GM18520 (cell line): ENCODE data around the gene MANEA.

Source experiments
- ATAC-seq: cut with Tn5 transposase; IDR thresholded peaks from one replicate; pipeline ENCODE4 v1.9.1; 2021; ENCODE audit not compliant: unreplicated experiment

Gene MANEA

DNA sequence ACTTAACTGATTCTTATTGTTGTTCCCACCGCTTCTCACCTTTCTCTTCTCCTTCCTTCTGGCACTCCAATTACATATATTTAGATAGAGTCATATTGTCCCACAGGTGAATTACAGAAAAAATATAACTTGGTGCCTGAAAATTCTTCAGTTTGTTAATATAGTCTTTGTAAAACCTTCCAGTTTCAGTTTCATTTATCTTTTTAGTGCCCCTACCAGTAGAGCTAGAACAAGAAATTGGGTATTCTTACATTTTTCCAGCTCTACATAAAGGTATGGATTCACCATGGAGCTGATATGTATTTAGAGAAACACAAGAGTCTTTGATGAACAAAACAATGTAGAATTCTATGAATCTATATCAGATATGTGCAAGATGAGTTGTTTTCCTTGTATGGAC is 10.7 kb downstream of the MANEA start:
- no peak for ATAC-seq

DNA sequence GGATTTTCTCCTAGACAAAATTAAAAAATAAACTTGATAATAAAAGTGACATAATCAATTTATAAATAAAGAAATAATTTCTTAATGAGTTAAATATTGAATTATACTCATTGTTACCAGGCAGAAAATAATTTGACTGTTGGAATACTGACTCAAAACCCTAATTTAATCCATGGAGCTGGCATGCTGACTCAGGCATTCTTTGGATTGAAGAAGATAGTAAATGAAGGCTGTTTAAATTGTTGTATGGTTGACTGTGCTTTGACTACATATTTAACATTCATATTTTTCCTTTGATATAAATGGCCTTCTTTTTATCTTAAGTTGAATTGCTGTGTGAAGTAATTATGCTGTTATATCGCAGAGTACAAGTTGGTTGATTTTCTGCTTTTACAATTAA is 11.7 kb downstream of the MANEA start:
- ATAC-seq = no peak

DNA sequence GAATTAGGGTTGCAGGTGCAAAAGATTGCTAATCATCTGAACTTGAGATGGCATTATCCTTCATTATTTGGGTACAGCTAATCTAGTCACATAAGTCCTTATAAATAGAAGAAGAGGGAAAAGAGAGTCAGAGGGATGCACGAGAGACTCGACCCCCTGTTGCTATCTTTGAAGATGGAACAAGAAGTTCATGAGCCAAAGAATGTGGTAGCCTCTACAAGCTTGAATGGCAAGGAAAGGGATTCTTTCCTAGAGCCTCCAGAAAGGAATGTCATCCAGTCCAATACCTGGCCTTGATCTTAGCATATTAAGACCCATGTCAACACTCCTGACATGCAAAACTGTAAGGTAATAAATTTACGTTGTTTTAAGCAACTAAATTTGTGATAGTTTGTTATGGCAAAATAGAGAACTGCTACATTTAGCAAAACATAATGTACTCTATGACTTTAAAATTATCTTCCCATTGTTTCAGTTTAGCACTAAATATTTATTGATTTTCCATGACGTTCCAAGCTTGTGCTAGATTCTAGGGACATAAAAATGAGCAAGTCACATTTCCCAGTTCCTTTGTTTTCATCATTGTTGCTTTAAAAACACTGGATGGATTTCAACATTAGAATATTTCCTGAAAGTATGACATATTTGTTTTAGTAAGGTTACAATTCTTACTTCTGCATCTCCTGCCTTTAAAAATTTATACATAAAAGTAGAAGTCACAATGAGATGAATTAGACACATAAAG is 12.7 kb downstream of the MANEA start:
- no peak for ATAC-seq

DNA sequence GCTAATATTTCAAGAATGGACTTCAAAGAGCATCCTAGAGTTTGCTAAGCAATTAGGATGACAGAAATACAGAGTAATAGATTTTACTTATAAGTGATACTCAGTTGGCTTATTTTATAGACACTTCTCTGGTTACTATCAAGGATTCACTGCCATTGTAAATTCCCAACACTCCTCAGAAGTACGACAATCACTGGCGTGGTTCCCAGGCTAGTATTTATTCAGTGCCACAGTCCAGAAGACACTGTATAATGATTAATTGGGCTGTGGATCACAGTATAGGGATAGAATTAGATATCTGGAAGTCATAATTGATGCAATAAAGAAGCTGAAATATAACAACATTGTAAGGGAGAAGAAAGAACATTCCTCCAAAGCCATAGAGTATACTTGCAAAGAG is 15.7 kb downstream of the MANEA start:
- no peak for ATAC-seq

GRCh38 chr6:95596021-95596420 is 18.7 kb downstream of the MANEA start:
- no peak for ATAC-seq

DNA sequence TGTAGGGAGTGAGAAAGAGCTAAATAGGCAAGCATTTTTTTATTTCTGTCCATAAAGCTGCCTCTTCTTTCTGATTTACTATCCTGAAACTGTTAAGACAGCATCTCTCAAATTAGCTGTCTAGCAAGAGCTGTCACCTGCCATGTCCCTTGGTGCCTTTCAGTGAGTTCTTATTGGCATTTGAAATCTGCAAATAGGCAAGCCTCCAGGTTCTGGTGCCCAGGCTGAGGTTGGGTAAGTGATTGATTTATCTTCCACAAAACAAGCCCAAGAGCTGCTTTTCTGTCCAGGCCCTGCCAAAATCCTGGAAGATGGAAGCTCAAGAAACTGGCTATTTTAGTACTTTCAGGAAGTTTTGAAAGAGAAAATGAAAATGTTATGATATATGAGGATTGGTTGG is 22.4 kb downstream of the MANEA start:
- no peak for ATAC-seq

DNA sequence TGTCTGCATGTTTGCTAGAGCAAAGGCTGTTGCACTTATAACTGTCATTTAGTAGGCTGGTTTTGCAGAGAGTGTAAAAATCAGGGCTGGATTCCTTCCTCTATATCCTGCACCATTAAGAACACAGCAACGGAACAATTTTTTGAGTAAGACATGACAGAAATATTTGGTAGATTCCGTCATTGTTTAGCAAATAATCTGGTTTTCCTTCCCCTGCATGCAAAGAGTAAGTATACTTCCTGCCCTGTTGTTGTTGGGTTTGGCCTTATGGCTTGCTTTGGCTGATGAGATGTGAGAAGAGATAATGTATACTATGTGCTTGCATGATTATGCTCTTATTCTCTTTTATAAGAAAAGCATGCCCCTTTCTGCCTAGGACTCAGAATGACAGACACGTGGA is 23.8 kb downstream of the MANEA start:
- no peak for ATAC-seq

GRCh38 chr6:95614094-95614493 is 36.8 kb downstream of the MANEA start:
- no peak for ATAC-seq

DNA sequence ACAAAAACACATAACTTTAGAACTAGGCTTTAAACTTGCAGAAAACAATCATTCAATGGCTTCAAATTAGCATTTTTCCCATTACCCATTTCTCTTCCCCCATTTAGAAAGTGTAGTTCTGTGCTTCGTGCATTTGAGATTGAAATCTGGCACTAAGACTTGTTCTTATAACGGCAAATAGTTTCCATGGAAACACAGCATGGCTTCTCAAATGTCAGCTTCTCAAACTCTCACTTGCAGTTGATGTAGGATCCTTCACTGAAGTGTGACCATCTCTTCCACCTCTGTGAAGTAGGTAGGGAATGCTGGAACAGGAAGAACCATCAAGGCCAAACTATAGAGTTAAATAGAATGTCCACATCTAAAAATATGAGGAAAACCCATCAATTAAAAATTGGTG is 52.2 kb downstream of the MANEA start:
- no peak for ATAC-seq

- ATAC-seq = no peak
Observed at GRCh38 chr6:95636552-95637431, 59.5 kb downstream of the MANEA start.

DNA sequence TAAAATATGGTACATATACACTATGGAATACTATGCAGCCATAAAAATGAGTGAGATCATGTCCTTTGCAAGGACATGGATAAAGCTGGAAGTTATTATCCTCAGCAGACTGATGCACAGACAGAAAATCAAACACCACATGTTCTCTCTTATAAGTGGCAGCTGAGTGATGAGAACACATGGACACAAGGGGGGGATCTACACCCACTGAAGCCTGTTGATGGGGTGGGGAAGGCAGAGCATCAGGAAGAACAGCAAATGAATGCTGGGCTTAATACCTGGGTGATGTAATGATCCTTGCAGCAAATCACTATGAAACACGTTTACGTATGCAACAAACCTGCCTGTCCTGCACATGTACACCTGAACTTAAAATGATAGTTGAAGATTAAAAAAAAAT is 71.3 kb downstream of the MANEA start:
- ATAC-seq = no peak

DNA sequence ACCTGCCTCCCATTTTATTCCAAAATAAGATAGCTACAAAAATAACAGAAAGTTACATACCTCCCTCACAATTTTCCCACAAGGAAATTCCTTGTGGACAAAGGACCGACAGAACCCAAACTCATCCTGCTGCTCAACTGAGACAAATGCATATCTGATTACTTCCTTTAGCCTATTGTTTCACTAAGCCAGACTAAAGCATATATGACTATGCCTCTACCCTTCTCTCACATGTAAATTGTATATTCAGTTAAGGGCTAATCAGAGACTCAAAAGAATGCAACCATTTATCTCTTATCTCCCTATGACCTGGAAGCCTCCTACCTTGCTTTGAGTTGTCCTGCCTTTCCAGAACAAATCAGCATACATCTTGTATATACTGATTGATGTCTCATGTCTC is 72.1 kb downstream of the MANEA start:
- ATAC-seq = no peak

- ATAC-seq = no peak
Observed at GRCh38 chr6:95654176-95654575, 76.8 kb downstream of the MANEA start.

DNA sequence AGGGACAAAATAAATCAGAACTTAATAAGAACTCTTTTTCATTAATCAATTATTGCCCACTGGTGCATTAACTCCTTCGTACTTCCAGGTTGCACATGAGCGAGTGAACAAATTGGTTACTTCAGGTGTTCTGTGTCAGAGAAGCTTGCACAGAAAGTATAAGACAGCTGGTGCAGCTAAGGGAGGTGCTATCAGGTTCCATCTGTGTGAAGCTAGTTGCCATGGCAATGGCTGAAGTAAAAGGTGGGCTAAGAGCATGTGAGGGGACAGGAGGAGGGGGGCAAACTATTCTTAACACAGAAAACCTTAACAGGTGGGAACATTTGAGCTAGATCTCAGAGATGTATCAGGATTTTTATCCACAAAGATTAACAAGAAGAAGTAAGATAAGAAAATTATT is 81.6 kb downstream of the MANEA start:
- ATAC-seq = no peak
